Activated CD8-positive, alpha-beta T cell treated with anti-CD3 and anti-CD28 coated beads, Interleukin-2, amount 10 ng/mL, durations not matched to agents 7 days and 5 days (primary cell): ENCODE data around the gene MARF1. TPM values are rescaled to one million over a fixed set of nuclear protein-coding genes. Genes with fewer than 3 reads are reported as not detected.
"Not testable (repeated sequence)": the region's sequence is repeated elsewhere in the genome, so short reads cannot be mapped to it uniquely, and the experiment has no call there.

Experiments used
- ATAC-seq: fragments of 150-1000 bp; cut with Tn5 transposase; one replicate; pipeline ENCODE4 v1.10.0; 2021; ENCODE audit warnings: moderate library complexity
- CTCF ChIA-PET: fragments of 350-600 bp; sonication (Branson Sonifier 250); formaldehyde crosslinking; loops from one replicate; lab custom pipeline; 2021; ENCODE audit warnings: antibody characterized with exemption; lab: Charles Lee
- POLR2A ChIA-PET: fragments of 350-600 bp; sonication (Branson Sonifier 250); formaldehyde crosslinking; loops from one replicate; lab custom pipeline; 2021; ENCODE audit warnings: antibody characterized with exemption; lab: Charles Lee
- DNase-seq: peaks from one replicate; pipeline ENCODE4 v3.0.0-alpha.2; 2020
- H3K27ac Mint-ChIP-seq: one replicate; pipeline ENCODE4 v1.8.0; 2021; ENCODE audit warnings: mild to moderate bottlenecking, mixed read lengths
- H3K27me3 Mint-ChIP-seq: one replicate; pipeline ENCODE4 v1.8.0; 2021; ENCODE audit warnings: low read depth, mixed read lengths
- H3K36me3 Mint-ChIP-seq: one replicate; pipeline ENCODE4 v1.8.0; 2021; ENCODE audit warnings: low read depth, mixed read lengths
- H3K4me1 Mint-ChIP-seq: one replicate; pipeline ENCODE4 v1.8.0; 2021; ENCODE audit warnings: low read depth, mixed read lengths
- H3K4me3 Mint-ChIP-seq: one replicate; pipeline ENCODE4 v1.8.0; 2021; ENCODE audit warnings: mild to moderate bottlenecking, mixed read lengths
- H3K9me3 Mint-ChIP-seq: one replicate; pipeline ENCODE4 v1.8.0; 2022; ENCODE audit warnings: mixed read lengths; ENCODE audit not compliant: insufficient read depth
- total RNA-seq, 2 experiments: library from RNA; stranded (reverse); gene quantifications; one replicate each; pipeline ENCODE4 v1.2.3, GENCODE V29; 2021

Gene MARF1
- total RNA-seq, 2 experiments from 2014 or later, result 62.7 to 64.5 TPM

DNA sequence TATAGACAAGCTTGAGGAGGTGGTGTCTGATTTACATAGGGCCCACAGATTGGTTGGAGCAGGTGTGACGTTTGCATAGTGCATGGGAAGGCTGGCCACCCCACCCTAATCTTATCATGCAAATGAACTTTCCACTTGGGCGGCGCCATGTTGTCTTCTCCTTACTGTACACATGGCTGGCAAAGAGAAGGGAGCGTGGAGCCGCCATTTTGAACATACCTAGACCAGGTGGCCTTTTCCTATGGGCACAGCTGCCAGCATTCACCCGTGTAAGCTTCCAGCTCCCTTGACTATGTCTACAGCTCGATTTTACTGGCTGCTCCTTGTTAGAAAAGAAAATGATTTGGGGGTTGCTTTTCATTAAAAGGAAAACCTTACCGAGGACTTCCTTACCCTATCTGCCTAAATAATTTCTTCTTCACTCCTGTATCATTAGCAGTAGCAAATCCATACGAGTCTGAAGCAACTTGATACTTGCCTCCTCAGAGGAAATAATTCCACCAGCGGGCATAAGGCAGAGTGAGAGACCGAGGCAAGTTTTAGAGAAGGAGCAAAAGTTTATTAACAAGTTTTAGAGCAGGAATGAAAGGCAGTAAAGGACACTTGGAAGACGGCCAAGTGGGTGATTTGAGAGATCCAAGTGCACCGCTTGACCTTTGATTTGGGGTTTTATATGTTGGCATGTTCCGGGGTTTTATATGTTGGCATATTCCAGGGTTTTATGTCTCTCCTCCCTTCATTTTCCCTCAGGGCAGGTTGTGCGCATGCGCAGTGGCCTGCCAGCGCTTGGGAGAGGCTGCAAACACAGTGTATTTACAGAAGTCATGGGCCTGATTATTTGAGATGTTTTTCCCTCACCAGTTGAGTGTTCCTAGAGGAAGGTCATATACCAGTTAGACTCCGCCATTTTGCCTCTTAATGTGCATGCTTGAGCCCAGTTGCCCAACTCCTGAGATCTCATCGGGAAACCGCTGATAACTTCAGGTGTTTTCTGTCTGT lies 65.7 kb downstream of the MARF1 start:
- ATAC-seq, result no peak
- Mint-ChIP-seq H3K27ac (no peak overlapping the region), H3K4me3 (no peak overlapping the region), H3K36me3 (peaks cover 7% of the 10 kb centered on the region), H3K4me1 (peaks cover 5% of the 10 kb centered on the region), H3K9me3 (no peaks in the 10 kb centered on the region), H3K27me3 (no peaks in the 10 kb centered on the region)
- CTCF ChIA-PET, result no interaction called here
- POLR2A ChIA-PET, result no interaction called here
- no peak for DNase-seq

DNA sequence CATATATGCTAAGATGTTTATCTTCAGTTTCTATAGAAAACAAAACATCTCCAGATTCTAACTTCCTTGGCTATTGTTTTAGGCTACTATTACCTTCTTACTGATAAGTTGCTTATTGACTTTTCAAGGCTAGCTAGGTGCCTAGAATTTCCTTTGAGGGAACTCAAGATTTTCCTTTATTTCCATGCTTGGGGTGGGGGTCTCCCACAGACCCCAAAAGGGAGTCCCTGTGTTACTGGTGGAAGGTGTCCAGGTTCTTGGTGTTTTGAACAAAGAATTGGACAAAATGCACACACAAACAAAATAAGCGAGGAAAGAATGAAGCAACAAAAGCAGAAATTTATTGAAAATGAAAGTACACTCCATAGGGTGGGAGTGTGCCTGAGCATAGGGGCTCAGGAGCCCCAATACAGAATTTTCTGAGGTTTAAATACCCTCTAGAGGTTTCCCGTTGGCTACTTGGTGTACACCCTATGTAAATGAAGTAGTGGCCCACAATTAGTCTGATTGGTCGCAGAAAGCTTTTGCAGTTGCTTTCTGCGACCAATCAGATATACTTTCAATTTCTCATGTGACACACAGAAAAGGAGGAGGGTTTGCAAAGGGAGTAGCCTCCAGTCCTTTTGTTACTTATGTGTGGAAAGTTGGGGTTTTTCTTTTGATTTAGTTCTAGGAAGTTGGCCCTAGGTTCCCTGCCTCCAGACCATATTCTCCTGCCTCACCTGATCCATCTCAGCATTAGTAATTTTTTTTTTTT lies 67.5 kb downstream of the MARF1 start:
- POLR2A ChIA-PET, result no interaction called here
- CTCF ChIA-PET, result no interaction called here
- ATAC-seq (no peak), DNase-seq (no peak)
- no peak overlapping the region for H3K27ac Mint-ChIP-seq
- no peaks in the 10 kb centered on the region for H3K9me3 Mint-ChIP-seq
- no peaks in the 10 kb centered on the region for H3K4me1 Mint-ChIP-seq
- peaks cover 12% of the 10 kb centered on the region for H3K36me3 Mint-ChIP-seq
- no peaks in the 10 kb centered on the region for H3K27me3 Mint-ChIP-seq
- H3K4me3 Mint-ChIP-seq, result no peak overlapping the region

DNA sequence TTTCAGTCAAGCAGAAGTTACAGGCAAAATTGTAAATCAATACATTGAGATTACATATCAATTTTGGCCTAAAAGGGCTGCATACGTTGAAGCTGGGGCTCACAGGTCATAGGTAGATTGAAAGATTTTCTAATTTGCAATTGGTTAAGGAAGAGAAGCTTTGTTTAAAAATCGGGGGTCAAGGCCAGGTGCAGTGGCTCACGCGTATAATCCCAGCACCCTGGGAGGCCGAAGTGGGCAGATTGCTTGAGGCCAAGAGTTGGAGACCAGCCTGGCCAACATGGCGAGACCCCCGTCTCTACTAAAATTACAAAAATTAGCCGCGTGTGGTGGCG lies 68.4 kb downstream of the MARF1 start:
- Mint-ChIP-seq H3K27ac (no peak overlapping the region), H3K9me3 (no peaks in the 10 kb centered on the region), H3K36me3 (peaks cover 12% of the 10 kb centered on the region), H3K4me3 (no peak overlapping the region), H3K27me3 (no peaks in the 10 kb centered on the region), H3K4me1 (no peaks in the 10 kb centered on the region)
- DNase-seq (no peak), ATAC-seq (no peak)
- ChIA-PET CTCF (no interaction called here), POLR2A (no interaction called here)

DNA sequence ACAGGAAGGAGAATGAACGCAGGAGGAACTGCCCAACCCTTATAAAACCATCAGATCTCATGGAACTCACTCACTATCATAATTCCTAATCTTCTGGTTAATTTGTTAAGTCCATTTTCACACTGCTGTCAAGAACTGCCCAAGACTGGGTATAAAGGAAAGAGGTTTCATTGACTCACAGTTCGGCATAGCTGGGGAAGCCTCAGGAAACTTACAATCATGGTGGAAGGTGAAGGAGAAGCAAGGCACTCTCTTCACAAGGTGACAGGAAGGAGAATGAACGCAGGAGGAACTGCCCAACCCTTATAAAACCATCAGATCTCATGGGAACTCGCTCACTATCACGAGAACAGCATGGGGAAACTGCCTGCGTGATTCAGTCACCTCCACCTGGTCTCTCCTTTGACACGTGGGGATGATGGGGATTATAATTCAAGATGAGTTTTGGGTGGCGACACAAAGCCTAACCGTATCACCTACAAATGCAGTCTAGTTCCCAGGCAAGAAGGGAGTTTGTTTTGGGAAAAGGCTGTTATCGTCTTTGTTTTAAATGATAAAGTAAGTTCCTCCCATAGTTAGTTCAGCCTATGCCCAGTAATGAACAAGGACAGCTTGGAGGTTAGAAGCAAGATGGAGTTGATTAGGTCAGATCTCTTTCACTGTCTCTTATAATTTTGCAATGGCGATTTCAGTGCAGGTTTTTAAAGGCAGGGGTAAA lies 68.9 kb downstream of the MARF1 start:
- DNase-seq, CTCF ChIA-PET, H3K27ac Mint-ChIP-seq, H3K9me3 Mint-ChIP-seq, H3K4me1 Mint-ChIP-seq, POLR2A ChIA-PET, H3K4me3 Mint-ChIP-seq, H3K27me3 Mint-ChIP-seq, ATAC-seq: not testable (repeated sequence)
- peaks cover 12% of the 10 kb centered on the region for H3K36me3 Mint-ChIP-seq

DNA sequence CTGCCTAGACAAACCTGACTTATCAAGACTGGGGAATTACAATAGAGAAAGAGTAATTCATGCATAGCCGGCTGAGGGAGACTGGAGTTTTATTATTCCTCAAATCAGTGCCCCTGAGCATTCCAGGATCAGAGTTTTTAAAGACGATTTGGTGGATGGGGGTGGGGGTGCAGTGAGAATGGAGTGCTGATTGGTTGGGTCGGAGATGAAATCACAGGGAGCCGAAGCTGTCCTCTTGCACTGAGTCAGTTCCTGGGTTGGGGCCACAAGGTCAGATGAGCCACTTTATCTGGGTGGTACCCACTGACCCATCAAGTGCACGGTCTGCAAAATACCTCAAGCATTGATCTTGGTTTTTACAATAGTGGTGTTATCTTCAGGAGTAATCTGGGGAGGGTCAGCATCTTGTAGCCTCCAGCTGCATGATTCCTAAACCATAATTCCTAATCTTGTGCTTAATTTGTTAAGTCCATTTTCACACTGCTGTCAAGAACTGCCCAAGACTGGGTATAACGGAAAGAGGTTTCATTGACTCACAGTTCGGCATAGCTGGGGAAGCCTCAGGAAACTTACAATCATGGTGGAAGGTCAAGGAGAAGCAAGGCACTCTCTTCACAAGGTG lies 69.6 kb downstream of the MARF1 start:
- CTCF ChIA-PET, result no interaction called here
- H3K27me3 Mint-ChIP-seq, result no peaks in the 10 kb centered on the region
- no peak overlapping the region for H3K27ac Mint-ChIP-seq
- DNase-seq (no peak), ATAC-seq (no peak)
- H3K36me3 Mint-ChIP-seq, result peaks cover 12% of the 10 kb centered on the region
- POLR2A ChIA-PET, result no interaction called here
- no peaks in the 10 kb centered on the region for H3K4me1 Mint-ChIP-seq
- H3K4me3 Mint-ChIP-seq, result no peak overlapping the region
- H3K9me3 Mint-ChIP-seq, result no peaks in the 10 kb centered on the region

DNA sequence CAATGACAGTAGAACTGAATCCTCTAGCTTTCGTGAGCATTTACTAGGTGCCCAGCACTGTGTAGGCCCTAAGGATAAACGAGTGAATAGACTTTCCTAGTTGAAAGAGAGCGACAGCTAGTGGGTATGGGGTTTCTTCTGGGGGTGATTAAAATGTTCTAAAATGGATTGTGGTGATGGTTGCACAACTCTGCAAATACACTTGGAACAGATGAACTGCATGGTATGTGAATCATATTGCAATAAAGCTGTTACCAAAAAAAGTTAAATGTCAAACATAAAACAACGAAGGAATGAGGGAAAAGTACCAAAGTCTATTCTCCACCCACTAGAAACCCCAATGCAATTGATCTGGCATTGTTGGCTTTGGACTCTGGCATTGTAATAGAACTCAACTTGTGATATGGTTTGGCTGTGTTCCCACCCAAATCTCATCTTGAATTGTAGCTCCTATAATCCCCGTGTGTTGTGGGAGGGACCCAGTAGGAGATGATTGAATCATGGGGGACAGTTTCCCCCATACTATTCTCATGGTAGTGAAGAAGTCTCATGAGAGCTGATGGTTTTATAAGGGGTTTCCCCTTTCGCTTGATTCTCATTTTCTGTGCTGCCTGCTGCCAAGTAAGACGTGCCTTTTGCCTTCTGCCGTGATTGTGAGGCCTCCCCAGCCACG lies 70.5 kb downstream of the MARF1 start:
- Mint-ChIP-seq H3K27ac (no peak overlapping the region), H3K36me3 (peaks cover 12% of the 10 kb centered on the region), H3K4me1 (no peaks in the 10 kb centered on the region), H3K27me3 (no peaks in the 10 kb centered on the region), H3K9me3 (no peaks in the 10 kb centered on the region), H3K4me3 (no peak overlapping the region)
- DNase-seq, result no peak
- ATAC-seq, result no peak
- POLR2A ChIA-PET, result no interaction called here
- CTCF ChIA-PET, result interaction anchor here (0.8 kb wide), 1 partner anchor 18 kb away, joined by 3 read pairs; no protein-coding TSS in a partner anchor

DNA sequence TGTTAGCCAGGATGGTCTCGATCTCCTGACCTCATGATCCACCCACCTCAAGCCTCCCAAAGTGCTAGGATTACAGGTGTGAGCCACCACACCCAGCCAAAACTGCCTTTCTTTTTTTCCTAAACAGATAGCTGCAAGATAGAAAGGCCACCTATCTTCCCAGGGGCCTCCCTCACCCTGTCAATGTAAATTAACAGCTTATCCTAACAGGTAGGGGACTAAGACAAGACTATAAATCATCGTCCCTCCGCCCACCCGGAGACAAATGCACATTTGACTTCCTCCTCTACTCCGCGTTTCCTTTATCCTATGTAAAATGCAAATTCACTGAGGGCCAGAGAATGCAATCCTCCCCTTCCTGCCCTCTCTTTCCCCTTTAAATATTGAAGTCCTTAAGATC lies 71.4 kb downstream of the MARF1 start:
- no peak for DNase-seq
- Mint-ChIP-seq H3K27me3 (no peaks in the 10 kb centered on the region), H3K4me1 (no peaks in the 10 kb centered on the region), H3K36me3 (peaks cover 12% of the 10 kb centered on the region), H3K4me3 (no peak overlapping the region), H3K9me3 (no peaks in the 10 kb centered on the region), H3K27ac (no peak overlapping the region)
- no peak for ATAC-seq
- ChIA-PET CTCF (interaction anchor here (0.6 kb wide), 1 partner anchor 92 kb away, joined by 3 read pairs; no protein-coding TSS in a partner anchor), POLR2A (no interaction called here)

DNA sequence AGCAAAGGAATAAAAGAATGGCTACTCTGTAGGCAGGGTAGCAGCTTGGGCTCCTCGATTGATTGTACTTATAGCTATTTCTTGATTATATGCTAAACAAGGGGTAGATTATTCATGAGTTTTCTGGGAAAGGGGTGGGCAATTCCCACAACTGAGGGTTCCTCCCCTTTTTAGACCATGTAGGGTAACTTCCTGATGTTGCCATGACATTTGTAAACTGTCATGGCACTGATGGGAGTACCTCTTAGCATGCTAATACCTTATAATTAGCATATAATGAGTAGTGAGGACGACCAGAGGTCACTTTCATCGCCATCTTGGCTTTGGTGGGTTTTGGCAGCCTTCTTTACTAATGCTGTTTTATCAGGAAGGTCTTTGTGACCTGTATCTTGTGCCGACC lies 72.3 kb downstream of the MARF1 start:
- ATAC-seq, H3K27ac Mint-ChIP-seq, POLR2A ChIA-PET, H3K27me3 Mint-ChIP-seq, H3K9me3 Mint-ChIP-seq, CTCF ChIA-PET, H3K4me1 Mint-ChIP-seq, DNase-seq, H3K4me3 Mint-ChIP-seq: not testable (repeated sequence)
- peaks cover 12% of the 10 kb centered on the region for H3K36me3 Mint-ChIP-seq

DNA sequence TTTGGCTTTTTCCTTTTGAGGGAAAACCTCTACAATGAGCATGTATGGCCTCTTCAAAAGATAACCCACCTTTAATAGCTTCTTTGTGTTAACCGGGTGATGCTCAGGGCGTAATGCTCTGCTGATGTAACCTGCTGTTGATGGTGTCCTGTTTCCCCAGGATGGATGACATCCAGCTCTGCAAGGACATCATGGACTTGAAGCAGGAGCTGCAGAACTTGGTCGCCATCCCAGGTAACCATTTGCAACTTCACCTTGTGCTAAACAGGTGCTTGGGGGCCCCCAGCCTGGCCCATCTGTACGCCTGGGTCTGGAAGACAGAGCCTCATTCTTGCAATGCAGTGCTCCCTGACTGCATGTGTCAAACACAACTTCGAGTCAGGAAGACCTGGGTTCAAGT lies 75.1 kb downstream of the MARF1 start:
- H3K27ac Mint-ChIP-seq, result no peak overlapping the region
- H3K9me3 Mint-ChIP-seq, result peaks cover 4% of the 10 kb centered on the region
- no peaks in the 10 kb centered on the region for H3K27me3 Mint-ChIP-seq
- DNase-seq (no peak), ATAC-seq (no peak)
- no peaks in the 10 kb centered on the region for H3K4me1 Mint-ChIP-seq
- CTCF ChIA-PET, result no interaction called here
- POLR2A ChIA-PET, result no interaction called here
- no peak overlapping the region for H3K4me3 Mint-ChIP-seq
- peaks cover 6% of the 10 kb centered on the region for H3K36me3 Mint-ChIP-seq

DNA sequence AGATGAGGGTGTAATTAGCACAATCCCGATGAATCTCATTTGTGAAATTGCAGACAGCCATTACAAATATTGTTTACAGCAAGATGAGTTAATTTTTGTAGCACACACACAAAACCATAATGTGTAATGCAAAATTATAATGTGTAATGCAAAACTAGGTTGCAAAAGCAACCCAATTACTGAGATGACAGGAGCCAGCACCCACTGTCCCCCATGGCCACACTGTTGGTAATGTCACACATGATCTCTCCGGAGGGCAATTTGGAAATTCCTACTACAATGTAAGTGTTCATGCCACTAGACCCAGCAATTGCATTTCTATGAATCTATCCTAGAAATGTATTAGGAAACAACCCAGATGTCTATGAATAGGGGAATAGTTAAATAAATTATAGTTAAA lies 76.9 kb downstream of the MARF1 start:
- Mint-ChIP-seq H3K36me3 (no peaks in the 10 kb centered on the region), H3K4me1 (no peaks in the 10 kb centered on the region), H3K27ac (no peak overlapping the region), H3K4me3 (no peak overlapping the region), H3K9me3 (peaks cover 4% of the 10 kb centered on the region), H3K27me3 (no peaks in the 10 kb centered on the region)
- no peak for ATAC-seq
- CTCF ChIA-PET, result interaction anchor here (0.8 kb wide), 1 partner anchor 9 kb away, joined by 3 read pairs; no protein-coding TSS in a partner anchor
- no peak for DNase-seq
- POLR2A ChIA-PET, result no interaction called here
